ENCODE results near the gene ICE2.

DNA sequence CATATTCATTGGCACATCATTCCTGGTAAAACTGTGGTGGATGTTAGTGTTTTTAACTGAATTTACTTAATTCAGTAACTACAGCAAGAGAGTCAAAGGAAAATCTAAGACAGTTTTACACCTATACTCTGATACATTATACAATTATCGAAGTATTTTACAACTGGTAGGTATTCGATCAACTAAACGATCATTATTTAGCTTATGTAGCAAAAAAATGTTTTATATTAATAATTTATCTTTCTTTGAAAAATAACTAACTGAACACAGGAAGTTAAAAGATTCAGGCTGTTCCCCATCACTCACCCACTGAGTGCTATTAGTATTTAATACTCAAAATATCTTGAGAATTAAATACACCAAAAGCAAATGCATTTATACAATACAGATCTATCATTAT lies 21.0 kb downstream of the ICE2 start:
- TF ChIP-seq EZH2 (IDR thresholded peaks at IDR 0.05; ENCODE audit: borderline replicate concordance, low read depth, low read length, poor library complexity, severe bottlenecking) = no peak
- TF ChIP-seq, protein P1, sequence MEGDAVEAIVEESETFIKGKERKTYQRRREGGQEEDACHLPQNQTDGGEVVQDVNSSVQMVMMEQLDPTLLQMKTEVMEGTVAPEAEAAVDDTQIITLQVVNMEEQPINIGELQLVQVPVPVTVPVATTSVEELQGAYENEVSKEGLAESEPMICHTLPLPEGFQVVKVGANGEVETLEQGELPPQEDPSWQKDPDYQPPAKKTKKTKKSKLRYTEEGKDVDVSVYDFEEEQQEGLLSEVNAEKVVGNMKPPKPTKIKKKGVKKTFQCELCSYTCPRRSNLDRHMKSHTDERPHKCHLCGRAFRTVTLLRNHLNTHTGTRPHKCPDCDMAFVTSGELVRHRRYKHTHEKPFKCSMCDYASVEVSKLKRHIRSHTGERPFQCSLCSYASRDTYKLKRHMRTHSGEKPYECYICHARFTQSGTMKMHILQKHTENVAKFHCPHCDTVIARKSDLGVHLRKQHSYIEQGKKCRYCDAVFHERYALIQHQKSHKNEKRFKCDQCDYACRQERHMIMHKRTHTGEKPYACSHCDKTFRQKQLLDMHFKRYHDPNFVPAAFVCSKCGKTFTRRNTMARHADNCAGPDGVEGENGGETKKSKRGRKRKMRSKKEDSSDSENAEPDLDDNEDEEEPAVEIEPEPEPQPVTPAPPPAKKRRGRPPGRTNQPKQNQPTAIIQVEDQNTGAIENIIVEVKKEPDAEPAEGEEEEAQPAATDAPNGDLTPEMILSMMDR (conservative IDR thresholded peaks at IDR 0.05; ENCODE audit: low read depth, low read length) = no peak
